Liver (tissue), 3 donors: ENCODE data around the gene GALK1.

Experiments used
- CTCF ChIP-seq: fragments of 150-350 bp; IDR thresholded peaks from 2 replicates; pipeline ENCODE4 v1.5.1; 2017; ENCODE audit warnings: improper control_type of control experiment, low read depth, low read length; ENCODE audit not compliant: missing input control
- EGR1 ChIP-seq, 2 donors: IDR thresholded peaks; 2 replicates each; pipeline ENCODE4 v1.6.1; 2016 to 2018; ENCODE audit warnings: antibody characterized with exemption in 2 of 2, low read depth in 2 of 2
- FOXA1 ChIP-seq: IDR thresholded peaks from 2 replicates; pipeline ENCODE4 v1.6.1; 2016; ENCODE audit warnings: antibody characterized with exemption
- GABPA ChIP-seq, 2 donors: IDR thresholded peaks in 1 of 2; conservative IDR thresholded peaks in 1 of 2; 2 replicates each; pipeline ENCODE4 v1.6.1; 2016; ENCODE audit warnings: antibody characterized with exemption in 2 of 2, mild to moderate bottlenecking in 1 of 2, moderate library complexity in 1 of 2
- JUND ChIP-seq, 2 donors: IDR thresholded peaks; 2 replicates each; pipeline ENCODE4 v1.6.1; 2016; ENCODE audit warnings: antibody characterized with exemption in 2 of 2
- MAX ChIP-seq: IDR thresholded peaks from 2 replicates; pipeline ENCODE4 v1.6.1; 2016; ENCODE audit warnings: antibody characterized with exemption
- RAD21 ChIP-seq, 2 donors: IDR thresholded peaks; 2 replicates each; pipeline ENCODE4 v1.6.1; 2016; ENCODE audit warnings: antibody characterized with exemption in 2 of 2, mild to moderate bottlenecking in 2 of 2
- REST ChIP-seq: IDR thresholded peaks from 2 replicates; pipeline ENCODE4 v1.6.1; 2016; ENCODE audit warnings: antibody characterized with exemption, mild to moderate bottlenecking
- RXRA ChIP-seq, 2 donors: IDR thresholded peaks; 2 replicates each; pipeline ENCODE4 v1.6.1; 2017 to 2018; ENCODE audit warnings: antibody characterized with exemption in 2 of 2, mild to moderate bottlenecking in 1 of 2
- SP1 ChIP-seq: IDR thresholded peaks from 2 replicates; pipeline ENCODE4 v1.6.1; 2018; ENCODE audit warnings: antibody characterized with exemption, mild to moderate bottlenecking
- TAF1 ChIP-seq: conservative IDR thresholded peaks from 2 replicates; pipeline ENCODE4 v1.6.1; 2016; ENCODE audit warnings: antibody characterized with exemption, mild to moderate bottlenecking
- YY1 ChIP-seq: IDR thresholded peaks from 2 replicates; pipeline ENCODE4 v1.6.1; 2016; ENCODE audit warnings: antibody characterized with exemption, mild to moderate bottlenecking
- ZBTB33 ChIP-seq: IDR thresholded peaks from 2 replicates; pipeline ENCODE4 v1.6.1; 2016; ENCODE audit warnings: antibody characterized with exemption
- donor health status: healthy.
- donor health status: healthy.

DNA sequence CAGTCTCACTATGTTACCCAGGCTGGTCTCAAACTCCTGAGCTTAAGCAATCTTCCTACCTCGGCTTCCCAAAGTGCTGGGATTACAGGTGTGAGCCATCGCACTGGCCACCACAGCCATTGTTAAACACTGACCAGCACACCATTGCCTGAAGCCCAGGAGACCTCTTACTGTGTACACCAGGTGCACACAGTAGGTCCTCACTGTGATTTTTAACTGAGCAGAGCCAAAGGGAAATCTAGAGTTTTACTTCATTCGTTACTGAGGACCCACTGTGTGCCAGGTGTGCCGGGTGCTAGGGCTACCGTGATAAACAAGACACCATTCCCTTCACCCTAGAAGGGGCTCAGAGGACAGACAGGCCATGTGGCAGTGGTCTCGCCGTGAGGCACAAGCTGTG lies 39.5 kb downstream of the GALK1 start:
- TF ChIP-seq ZBTB33: no peak
- no peak for TF ChIP-seq EGR1 (IDR thresholded peaks at IDR 0.05; ENCODE audit: low read depth in 2 of 2)
- no peak for TF ChIP-seq CTCF
- no peak for TF ChIP-seq RAD21 (IDR thresholded peaks at IDR 0.05)
- no peak for TF ChIP-seq MAX
- no peak for TF ChIP-seq TAF1
- no peak for TF ChIP-seq REST
- TF ChIP-seq JUND (IDR thresholded peaks at IDR 0.05): no peak
- no peak for TF ChIP-seq RXRA (IDR thresholded peaks at IDR 0.05)
- no peak for TF ChIP-seq FOXA1
- TF ChIP-seq YY1: no peak
- TF ChIP-seq SP1: no peak
- no peak for TF ChIP-seq GABPA (IDR thresholded peaks at IDR 0.05 in 1 of 2, conservative IDR thresholded peaks at IDR 0.05 in 1 of 2)
